DMS153 treated with DMSO at 0.1 percent for 48 hours (cell line): ENCODE measurements around the gene RBM10.

Source experiments
- DNase-seq: peaks from one replicate; lab custom pipeline; 2025; ENCODE audit not compliant: unreplicated experiment; lab: John Stamatoyannopoulos, UW

The RBM10 gene

DNA sequence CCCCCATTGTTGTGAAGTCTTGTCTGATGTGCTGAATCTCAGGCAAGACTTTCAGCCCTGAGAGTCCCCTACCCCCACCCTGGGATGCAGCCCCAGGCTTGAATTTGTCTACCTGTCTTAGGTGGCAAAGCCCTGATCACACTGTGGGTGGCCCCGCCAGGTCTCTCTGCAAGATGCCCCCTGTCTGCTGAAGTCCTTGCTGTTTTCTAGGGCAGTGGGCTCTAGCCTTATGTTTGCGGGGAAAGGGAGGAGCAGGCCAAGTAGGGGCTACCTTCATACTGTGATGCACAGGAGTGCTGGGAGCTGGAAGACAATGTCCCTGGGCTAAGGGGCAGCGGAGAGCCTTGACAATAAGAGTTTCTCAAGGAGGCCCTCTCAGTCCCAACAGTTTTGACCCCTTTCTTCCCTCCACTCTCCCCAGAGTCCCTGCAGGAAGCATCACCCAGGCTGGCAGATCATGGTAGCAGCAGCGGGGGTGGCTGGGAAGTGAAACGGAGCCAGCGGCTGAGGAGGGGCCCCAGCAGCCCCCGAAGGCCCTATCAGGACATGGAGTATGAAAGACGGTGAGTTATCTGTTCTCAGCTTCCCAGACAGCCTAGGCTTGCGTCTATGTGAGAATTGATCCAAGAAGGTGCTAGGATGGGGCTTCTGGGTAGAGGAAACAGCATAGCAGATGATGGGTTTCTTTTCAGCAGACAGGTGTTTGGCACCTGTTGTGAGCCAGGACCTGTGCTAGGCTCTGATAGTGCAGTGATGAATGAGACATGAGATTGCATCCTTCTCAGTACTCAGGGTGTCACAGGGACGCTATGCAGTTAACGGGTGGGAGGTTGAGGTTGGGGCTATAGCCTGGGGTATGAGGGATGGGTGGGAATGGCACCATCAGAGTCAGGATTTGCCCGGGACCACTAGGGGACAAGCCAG, 2.2 kb downstream of the RBM10 start:
- no peak for DNase-seq

GRCh38 chrX:47148946-47149345, 3.9 kb downstream of the RBM10 start:
- DNase-seq = no peak

DNA sequence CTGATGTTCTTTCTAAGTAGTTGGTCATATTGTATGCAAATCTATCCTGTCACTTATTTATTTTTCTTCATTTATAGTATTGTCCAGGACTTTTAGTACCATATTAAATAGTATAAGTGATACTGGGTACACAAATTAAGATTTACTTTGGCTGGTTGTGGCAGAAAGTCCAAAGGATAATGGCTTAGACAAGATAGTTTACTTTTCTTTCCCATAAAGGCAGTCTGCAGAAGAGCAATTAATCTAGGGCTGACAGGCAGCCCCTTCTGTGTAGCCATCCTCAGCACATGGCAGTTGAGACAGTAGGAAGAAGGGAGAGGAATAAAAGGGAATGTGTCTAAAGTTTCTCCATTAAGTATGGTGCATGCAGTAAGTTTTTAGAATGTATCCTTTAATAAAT, 6.4 kb downstream of the RBM10 start:
- no peak for DNase-seq

DNA sequence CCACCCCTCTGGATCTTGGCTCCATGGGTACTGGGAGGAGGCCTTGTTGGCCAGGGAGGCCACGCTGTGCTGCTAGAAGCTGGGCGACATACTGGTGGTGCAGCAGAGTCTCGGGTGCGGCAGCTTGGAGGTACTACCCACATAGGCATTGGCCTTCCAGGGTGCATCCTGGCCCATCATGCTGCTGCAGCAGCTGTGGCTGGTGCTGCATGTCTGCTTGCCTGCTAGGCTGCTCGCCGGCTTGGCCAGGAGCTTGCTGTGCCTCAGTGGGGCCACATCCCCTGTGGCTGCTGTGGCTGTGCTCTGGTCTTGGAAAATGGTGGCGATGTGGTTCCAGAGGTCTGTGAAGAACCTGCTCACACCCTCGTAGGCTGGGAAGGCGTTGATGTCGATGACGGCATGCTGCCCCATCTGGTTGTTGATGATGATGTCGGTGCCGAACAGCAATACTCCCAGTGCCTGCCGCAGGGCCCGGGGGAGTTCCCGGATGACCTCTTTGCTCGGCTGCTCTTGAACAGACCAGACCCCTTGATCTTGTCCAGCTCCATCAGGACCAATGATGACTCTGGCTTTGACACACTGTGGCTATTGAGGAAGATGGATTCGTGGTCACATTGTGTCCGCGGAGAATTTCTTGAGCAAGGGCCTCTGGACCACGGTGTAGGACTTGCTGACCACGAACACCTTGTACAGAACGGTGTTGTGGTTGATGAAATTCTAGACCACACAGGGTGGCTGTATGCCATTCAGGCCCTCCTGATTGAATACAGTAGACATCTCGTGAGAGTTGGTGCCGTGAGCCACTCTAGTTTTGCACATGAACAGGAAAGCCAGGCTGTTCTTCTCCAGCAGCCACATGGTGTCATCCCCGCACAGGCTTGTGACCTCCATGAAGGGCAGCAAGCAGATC, 11.8 kb downstream of the RBM10 start:
- DNase-seq = no peak

DNA sequence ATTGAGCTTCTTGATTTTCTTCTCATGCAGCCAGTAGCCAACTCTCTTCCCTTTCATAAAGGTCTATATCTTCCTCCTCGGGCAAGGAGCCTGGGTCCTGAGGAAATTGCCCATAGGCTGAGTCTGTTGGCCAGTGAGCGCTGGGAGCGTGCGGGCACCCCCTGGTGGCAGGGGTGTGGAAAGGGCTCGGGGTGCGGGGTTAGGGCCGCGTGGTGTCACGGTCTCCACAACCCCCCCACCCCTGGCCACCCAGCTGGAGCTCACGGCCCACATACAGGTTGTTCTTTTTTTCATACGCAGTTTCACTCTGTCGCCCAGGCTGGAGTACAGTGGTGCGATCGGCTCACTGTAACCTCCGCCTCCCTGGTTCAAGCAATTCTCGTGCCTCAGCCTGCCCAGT, 13.1 kb downstream of the RBM10 start:
- DNase-seq = no peak

- no peak for DNase-seq
Measured at GRCh38 chrX:47158781-47159180, 13.8 kb downstream of the RBM10 start.

- DNase-seq = no peak
Measured at GRCh38 chrX:47160781-47161180, 15.8 kb downstream of the RBM10 start.

GRCh38 chrX:47162927-47163583, 18.0 kb downstream of the RBM10 start:
- DNase-seq = no peak

DNA sequence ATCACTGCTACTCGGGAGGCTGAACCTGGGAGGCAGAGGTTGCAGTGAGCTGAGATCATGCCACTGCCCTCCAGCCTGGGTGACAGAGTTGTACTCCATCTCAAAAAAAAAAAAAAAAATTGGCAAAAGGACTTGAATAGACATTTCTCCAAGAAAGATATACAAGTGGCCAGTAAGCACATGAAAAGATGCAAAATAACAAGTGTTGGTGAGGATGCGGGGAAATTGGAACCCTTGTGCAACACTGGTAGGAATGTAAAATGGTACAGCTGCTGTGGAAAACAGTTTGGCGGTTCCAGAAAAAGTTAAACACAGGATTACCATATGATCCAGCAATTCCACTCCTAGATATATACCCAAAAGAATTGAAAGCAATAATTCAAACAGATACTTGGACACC, 19.4 kb downstream of the RBM10 start:
- no peak for DNase-seq

- DNase-seq = no peak
Measured at GRCh38 chrX:47166126-47166525, 21.1 kb downstream of the RBM10 start.

DNA sequence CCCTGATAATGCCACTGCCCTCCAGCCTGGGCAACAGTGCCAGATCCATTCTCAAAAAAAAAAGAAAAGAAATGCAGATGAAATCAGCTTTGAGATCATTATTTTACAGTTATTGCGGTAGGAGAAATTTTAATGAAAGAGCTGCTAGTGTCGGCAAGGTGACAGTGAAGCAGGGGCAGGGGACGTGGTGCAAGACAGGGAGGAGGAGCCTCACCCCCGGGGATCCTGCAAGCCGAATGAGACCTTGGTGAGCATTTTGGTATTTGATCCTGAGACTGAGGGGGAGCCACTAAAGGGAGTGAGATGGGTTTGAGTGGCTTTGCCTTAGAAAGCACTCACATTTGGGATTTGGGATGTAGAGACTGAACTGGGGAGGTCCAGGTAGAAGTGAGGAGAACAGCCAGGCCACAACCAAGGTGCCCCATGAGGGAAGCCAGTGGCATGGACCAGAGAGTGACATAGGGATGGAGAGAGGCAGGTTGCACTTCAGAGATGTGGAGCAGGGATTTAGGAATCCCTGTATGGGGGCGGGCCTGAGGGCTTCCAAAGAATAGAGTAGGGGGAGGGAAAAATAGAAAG, 23.6 kb downstream of the RBM10 start:
- DNase-seq = no peak

- DNase-seq = no peak
Measured at GRCh38 chrX:47169273-47169672, 24.3 kb downstream of the RBM10 start.

GRCh38 chrX:47169726-47170515, 24.9 kb downstream of the RBM10 start:
- DNase-seq = no peak

DNA sequence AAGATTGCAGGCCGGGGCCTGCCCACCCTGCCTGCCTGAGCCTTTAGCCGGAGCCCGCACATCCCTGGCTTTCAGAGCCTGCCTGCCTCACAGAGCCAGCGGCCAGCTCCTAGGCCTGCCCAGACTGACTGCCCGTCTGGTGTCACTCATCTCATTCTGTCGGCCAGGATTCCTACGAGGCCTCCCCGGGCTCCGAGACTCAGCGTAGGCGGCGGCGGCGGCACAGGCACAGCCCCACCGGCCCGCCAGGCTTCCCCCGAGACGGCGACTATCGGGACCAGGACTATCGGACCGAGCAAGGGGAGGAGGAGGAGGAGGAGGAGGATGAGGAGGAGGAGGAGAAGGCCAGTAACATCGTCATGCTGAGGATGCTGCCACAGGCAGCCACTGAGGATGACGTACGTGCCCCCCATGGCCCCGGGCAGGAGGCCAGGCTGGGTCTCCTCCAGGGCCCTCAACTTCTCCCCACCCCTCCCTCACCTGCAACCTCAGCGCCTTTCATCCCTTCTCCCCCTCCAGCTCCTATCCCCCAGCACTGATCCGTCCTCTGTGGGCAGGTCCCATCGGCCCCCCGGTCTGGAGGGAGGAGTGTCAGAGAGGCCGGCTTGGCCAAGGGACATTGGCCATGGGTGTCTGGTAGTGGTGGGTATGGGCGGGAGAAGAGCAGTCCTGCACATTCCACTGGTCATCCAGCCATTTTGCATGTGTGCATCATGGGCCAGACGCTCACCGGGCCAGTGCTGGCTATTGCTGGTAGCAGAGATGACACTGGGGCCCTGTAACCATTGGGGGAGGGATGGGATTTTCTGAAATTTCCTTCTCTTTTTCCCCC, 26.1 kb downstream of the RBM10 start:
- DNase-seq = no peak

DNA sequence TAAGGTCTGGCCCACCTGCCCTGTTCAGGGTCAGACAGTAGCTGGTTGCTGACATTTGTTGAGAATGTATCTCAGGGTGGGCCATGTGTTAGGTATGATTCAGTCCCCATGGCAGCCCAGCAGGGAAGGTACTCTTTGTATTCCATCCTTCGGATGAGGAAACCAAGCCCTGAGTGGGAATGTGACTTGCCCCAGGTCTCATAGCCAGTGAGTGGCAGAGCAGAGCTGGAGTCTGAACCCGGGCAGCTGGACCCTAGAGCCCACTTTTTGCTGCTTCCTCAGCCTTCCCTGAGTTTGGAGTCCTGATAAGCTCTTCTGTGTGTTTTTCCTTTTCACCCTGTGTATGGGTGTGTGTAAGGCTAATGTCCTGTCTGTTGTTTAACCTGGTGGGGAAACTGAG, 27.0 kb downstream of the RBM10 start:
- no peak for DNase-seq

DNA sequence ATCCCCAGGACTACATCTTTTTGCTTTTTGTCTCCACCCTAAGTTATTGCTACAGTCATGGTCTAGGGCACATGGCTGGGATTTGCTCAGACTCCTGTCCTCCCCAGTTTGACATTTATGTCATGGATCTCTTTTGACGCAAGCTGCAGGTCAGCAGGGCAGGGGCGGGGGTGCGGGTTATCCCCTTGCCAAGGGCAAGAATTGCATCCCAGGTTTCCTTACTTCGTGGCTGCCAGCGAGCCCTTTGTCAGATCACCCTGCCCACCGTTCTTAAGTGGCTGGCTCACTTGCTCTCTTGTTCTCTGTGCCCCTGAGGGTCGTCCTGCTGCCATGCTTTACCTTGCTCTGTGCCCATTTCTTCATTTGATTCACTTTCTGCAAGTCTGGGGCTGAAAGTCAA, 27.5 kb downstream of the RBM10 start:
- no peak for DNase-seq

GRCh38 chrX:47172971-47173792, 28.2 kb downstream of the RBM10 start:
- no peak for DNase-seq

DNA sequence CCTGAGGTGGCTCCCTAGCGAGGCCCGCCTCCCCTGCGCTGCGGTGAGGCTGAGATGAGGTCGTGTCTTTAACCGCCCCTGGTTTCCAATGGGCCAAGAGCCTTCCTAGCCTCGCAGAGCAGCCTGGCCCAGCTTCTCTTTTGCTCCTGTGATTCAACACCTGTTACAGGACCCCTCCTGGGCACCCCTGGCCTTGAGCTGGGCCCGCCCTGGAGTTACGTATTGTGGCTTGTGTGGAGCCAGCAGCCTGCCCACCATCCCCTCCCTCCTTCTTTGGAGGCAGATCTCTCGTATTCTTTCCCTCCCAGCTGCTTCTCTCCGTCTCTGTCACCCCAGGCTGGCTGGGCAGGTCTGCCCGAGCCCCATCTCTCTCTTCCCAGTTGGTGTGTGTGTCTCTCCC, 29.4 kb downstream of the RBM10 start:
- no peak for DNase-seq
